CD4-positive, alpha-beta memory T cell (primary cell): ENCODE measurements around the gene AGR2. TPM values are rescaled to one million over a fixed set of nuclear protein-coding genes. Genes with fewer than 3 reads are reported as not detected.

Experiments
- CTCF ChIA-PET: fragments of 350-600 bp; sonication (Branson Sonifier 250); formaldehyde crosslinking; loops from one replicate; lab custom pipeline; 2021; ENCODE audit warnings: inconsistent platforms; ENCODE audit not compliant: partially characterized antibody; lab: Charles Lee
- POLR2A ChIA-PET: fragments of 350-600 bp; sonication (Branson Sonifier 250); formaldehyde crosslinking; loops from one replicate; lab custom pipeline; 2021; ENCODE audit not compliant: partially characterized antibody; lab: Charles Lee
- DNase-seq, 5 donors: peaks; one replicate each; pipeline versions ENCODE4 v3.0.0 to v3.0.0-alpha.2; 2020 to 2022; ENCODE audit warnings: mixed read lengths in 1 of 5
- H3K27ac ChIP-seq: one replicate; pipeline ENCODE4 v1.7.0; 2013; ENCODE audit warnings: low read depth, low read length
- H3K27me3 ChIP-seq: 2 replicates; pipeline ENCODE4 v1.7.0; 2013; ENCODE audit warnings: mild to moderate bottlenecking, low read length, moderate library complexity; ENCODE audit not compliant: insufficient read depth
- H3K36me3 ChIP-seq: 2 replicates; pipeline ENCODE4 v1.7.0; 2013; ENCODE audit warnings: mild to moderate bottlenecking, low read length, moderate library complexity; ENCODE audit not compliant: insufficient read depth
- H3K4me1 ChIP-seq: 2 replicates; pipeline ENCODE4 v1.7.0; 2013; ENCODE audit warnings: mild to moderate bottlenecking, low read length, moderate library complexity; ENCODE audit not compliant: insufficient read depth
- H3K4me3 ChIP-seq, 2 donors: one replicate each; pipeline ENCODE4 v1.7.0; 2013; ENCODE audit warnings: low read length in 2 of 2, mild to moderate bottlenecking in 1 of 2
- H3K9me3 ChIP-seq, 2 donors: one replicate each; pipeline ENCODE4 v1.7.0; 2013; ENCODE audit warnings: low read length in 2 of 2, control low read depth in 1 of 2; ENCODE audit not compliant: control insufficient read depth in 1 of 2
- H3K27ac Mint-ChIP-seq, 7 donors: one replicate each; pipeline ENCODE4 v1.8.0; 2020 to 2021; ENCODE audit warnings: mixed read lengths in 7 of 7, mild to moderate bottlenecking in 6 of 7, inconsistent platforms in 3 of 7, moderate library complexity in 3 of 7
- H3K27me3 Mint-ChIP-seq, 2 donors: one replicate each; pipeline ENCODE4 v1.8.0; 2020 to 2021; ENCODE audit warnings: mixed read lengths in 2 of 2
- H3K36me3 Mint-ChIP-seq, 2 donors: one replicate each; pipeline ENCODE4 v1.8.0; 2020 to 2021; ENCODE audit warnings: mixed read lengths in 2 of 2, inconsistent platforms in 1 of 2, mild to moderate bottlenecking in 1 of 2
- H3K4me1 Mint-ChIP-seq, 4 donors: one replicate each; pipeline ENCODE4 v1.8.0; 2020 to 2021; ENCODE audit warnings: mixed read lengths in 4 of 4, mild to moderate bottlenecking in 1 of 4
- H3K4me3 Mint-ChIP-seq, 8 donors: one replicate each; pipeline ENCODE4 v1.8.0; 2020 to 2021; ENCODE audit warnings: mixed read lengths in 8 of 8, mild to moderate bottlenecking in 7 of 8, moderate library complexity in 6 of 8, inconsistent platforms in 3 of 8
- H3K9me3 Mint-ChIP-seq, 8 donors: one replicate each; pipeline ENCODE4 v1.8.0; 2020 to 2021; ENCODE audit warnings: mixed read lengths in 8 of 8, mild to moderate bottlenecking in 5 of 8, inconsistent platforms in 3 of 8, moderate library complexity in 1 of 8
- intact Hi-C: fragments of 100-400 bp; cut with micrococcal nuclease; formaldehyde crosslinking; loops from one replicate; pipeline ENCODE4 v1.15.1; 2023
- polyA plus RNA-seq, 2 donors: library from polyadenylated mRNA; unstranded; fragments of 300-500 nt; fragmentation: Illumina TruSeq; gene quantifications; one replicate each; pipeline ENCODE4 v1.2.3, GENCODE V29; 2021
- total RNA-seq, 2 experiments: library from RNA; stranded (reverse); gene quantifications; one replicate each; pipeline ENCODE4 v1.2.3, GENCODE V29; 2021

AGR2 gene
- total and polyA plus RNA-seq, 4 experiments from 2014 or later = not detected

GRCh38 chr7:16846601-16847165, 41.9 kb upstream of the AGR2 start:
- no peak overlapping the region for H3K27ac Mint-ChIP-seq
- intact Hi-C loops = no loop called here
- no peaks in the 10 kb centered on the region for H3K36me3 Mint-ChIP-seq
- peaks cover 0 to 1% (median under 1%) of the 10 kb centered on the region in 4 donors for H3K4me1 Mint-ChIP-seq
- no peak overlapping the region for H3K27ac ChIP-seq
- H3K27me3 ChIP-seq = no peaks in the 10 kb centered on the region
- H3K4me3 Mint-ChIP-seq = no peak overlapping the region
- peaks cover 0 to 5% (median 0%) of the 10 kb centered on the region in 8 donors for H3K9me3 Mint-ChIP-seq
- ChIA-PET CTCF (no interaction called here), POLR2A (no interaction called here)
- DNase-seq = no peak
- H3K4me1 ChIP-seq = no peaks in the 10 kb centered on the region
- no peaks in the 10 kb centered on the region for H3K9me3 ChIP-seq
- no peak overlapping the region for H3K4me3 ChIP-seq
- H3K36me3 ChIP-seq = no peaks in the 10 kb centered on the region
- peaks cover 12 to 17% of the 10 kb centered on the region in 2 donors for H3K27me3 Mint-ChIP-seq

GRCh38 chr7:16845746-16846145, 40.9 kb upstream of the AGR2 start:
- Mint-ChIP-seq H3K4me3 (no peak overlapping the region), H3K27me3 (peaks cover 10 to 14% of the 10 kb centered on the region in 2 donors), H3K4me1 (no peaks in the 10 kb centered on the region), H3K27ac (no peak overlapping the region), H3K9me3 (peaks cover 0 to 5% (median 0%) of the 10 kb centered on the region in 8 donors), H3K36me3 (no peaks in the 10 kb centered on the region)
- H3K36me3 ChIP-seq = no peaks in the 10 kb centered on the region
- no peak overlapping the region for H3K27ac ChIP-seq
- H3K27me3 ChIP-seq = no peaks in the 10 kb centered on the region
- H3K9me3 ChIP-seq = no peaks in the 10 kb centered on the region
- ChIA-PET POLR2A (no interaction called here), CTCF (no interaction called here)
- DNase-seq = no peak
- H3K4me1 ChIP-seq = no peaks in the 10 kb centered on the region
- intact Hi-C loops = no loop called here
- H3K4me3 ChIP-seq = no peak overlapping the region

- ChIA-PET POLR2A (no interaction called here), CTCF (no interaction called here)
- Histone ChIP-seq H3K27me3 (no peaks in the 10 kb centered on the region), H3K36me3 (no peaks in the 10 kb centered on the region), H3K9me3 (no peaks in the 10 kb centered on the region), H3K27ac (no peak overlapping the region), H3K4me1 (no peaks in the 10 kb centered on the region), H3K4me3 (no peak overlapping the region)
- Mint-ChIP-seq H3K36me3 (no peaks in the 10 kb centered on the region), H3K27me3 (peaks cover 2% of the 10 kb centered on the region in 2 donors), H3K4me3 (no peak overlapping the region), H3K4me1 (no peaks in the 10 kb centered on the region), H3K9me3 (peaks cover 0 to 4% (median 0%) of the 10 kb centered on the region in 8 donors), H3K27ac (no peak overlapping the region)
- DNase-seq = no peak
- intact Hi-C loops = no loop called here
Measured at GRCh38 chr7:16841681-16842080, 36.9 kb upstream of the AGR2 start.

- Histone ChIP-seq H3K36me3 (no peaks in the 10 kb centered on the region), H3K27me3 (no peaks in the 10 kb centered on the region), H3K9me3 (no peaks in the 10 kb centered on the region), H3K4me3 (no peak overlapping the region), H3K27ac (no peak overlapping the region), H3K4me1 (no peaks in the 10 kb centered on the region)
- ChIA-PET CTCF (no interaction called here), POLR2A (no interaction called here)
- peaks cover 0 to 2% (median 0%) of the 10 kb centered on the region in 8 donors for H3K9me3 Mint-ChIP-seq
- no peaks in the 10 kb centered on the region for H3K36me3 Mint-ChIP-seq
- DNase-seq = no peak
- no peak overlapping the region for H3K4me3 Mint-ChIP-seq
- H3K27me3 Mint-ChIP-seq = peaks cover 2 to 3% of the 10 kb centered on the region in 2 donors
- H3K4me1 Mint-ChIP-seq = no peaks in the 10 kb centered on the region
- H3K27ac Mint-ChIP-seq = no peak overlapping the region
- intact Hi-C loops = no loop called here
Measured at GRCh38 chr7:16840094-16840493, 35.3 kb upstream of the AGR2 start.

- Histone ChIP-seq H3K36me3 (no peaks in the 10 kb centered on the region), H3K4me1 (no peaks in the 10 kb centered on the region), H3K27me3 (no peaks in the 10 kb centered on the region), H3K9me3 (no peaks in the 10 kb centered on the region), H3K4me3 (no peak overlapping the region), H3K27ac (no peak overlapping the region)
- Mint-ChIP-seq H3K9me3 (peaks cover 0 to 2% (median 0%) of the 10 kb centered on the region in 8 donors), H3K27me3 (peaks cover 2 to 3% of the 10 kb centered on the region in 2 donors), H3K4me1 (no peaks in the 10 kb centered on the region), H3K4me3 (no peak overlapping the region), H3K27ac (no peak overlapping the region), H3K36me3 (no peaks in the 10 kb centered on the region)
- intact Hi-C loops = no loop called here
- ChIA-PET POLR2A (no interaction called here), CTCF (no interaction called here)
- DNase-seq = no peak
Measured at GRCh38 chr7:16839646-16840045, 34.8 kb upstream of the AGR2 start.

- intact Hi-C loops = no loop called here
- DNase-seq = no peak
- Mint-ChIP-seq H3K27ac (no peak overlapping the region), H3K9me3 (no peaks in the 10 kb centered on the region), H3K27me3 (peaks cover 1 to 2% of the 10 kb centered on the region in 2 donors), H3K36me3 (no peaks in the 10 kb centered on the region), H3K4me1 (no peaks in the 10 kb centered on the region), H3K4me3 (no peak overlapping the region)
- Histone ChIP-seq H3K4me3 (no peak overlapping the region), H3K4me1 (no peaks in the 10 kb centered on the region), H3K27ac (no peak overlapping the region), H3K36me3 (no peaks in the 10 kb centered on the region), H3K27me3 (no peaks in the 10 kb centered on the region), H3K9me3 (no peaks in the 10 kb centered on the region)
- ChIA-PET CTCF (interaction anchor here (0.8 kb wide), 1 partner anchor 13 kb away, joined by 3 read pairs; no protein-coding TSS in a partner anchor), POLR2A (no interaction called here)
Measured at GRCh38 chr7:16838891-16839290, 34.1 kb upstream of the AGR2 start.

- ChIA-PET POLR2A (no interaction called here), CTCF (interaction anchor here (0.8 kb wide), 1 partner anchor 12 kb away, joined by 3 read pairs; no protein-coding TSS in a partner anchor)
- no peaks in the 10 kb centered on the region for H3K9me3 Mint-ChIP-seq
Measured at GRCh38 chr7:16838386-16838785, 33.6 kb upstream of the AGR2 start.

More at GRCh38 chr7:16838386-16838785, 33.6 kb upstream of the AGR2 start:
- no peaks in the 10 kb centered on the region for H3K27me3 ChIP-seq
- peaks cover 1 to 2% of the 10 kb centered on the region in 2 donors for H3K27me3 Mint-ChIP-seq
- no peaks in the 10 kb centered on the region for H3K9me3 ChIP-seq
- intact Hi-C loops = no loop called here
- no peaks in the 10 kb centered on the region for H3K36me3 Mint-ChIP-seq
- no peak for DNase-seq
- H3K36me3 ChIP-seq = no peaks in the 10 kb centered on the region
- no peak overlapping the region for H3K4me3 ChIP-seq
- no peaks in the 10 kb centered on the region for H3K4me1 Mint-ChIP-seq
- no peak overlapping the region for H3K27ac Mint-ChIP-seq
- H3K27ac ChIP-seq = no peak overlapping the region
- no peaks in the 10 kb centered on the region for H3K4me1 ChIP-seq
- no peak overlapping the region for H3K4me3 Mint-ChIP-seq
